ENCODE data around the gene RSPH3. TPM values are rescaled to one million over a fixed set of nuclear protein-coding genes. Genes with fewer than 3 reads are reported as not detected.

RSPH3 gene
- total RNA-seq, 1 experiment from 2014 or later, result 16.6 TPM

DNA sequence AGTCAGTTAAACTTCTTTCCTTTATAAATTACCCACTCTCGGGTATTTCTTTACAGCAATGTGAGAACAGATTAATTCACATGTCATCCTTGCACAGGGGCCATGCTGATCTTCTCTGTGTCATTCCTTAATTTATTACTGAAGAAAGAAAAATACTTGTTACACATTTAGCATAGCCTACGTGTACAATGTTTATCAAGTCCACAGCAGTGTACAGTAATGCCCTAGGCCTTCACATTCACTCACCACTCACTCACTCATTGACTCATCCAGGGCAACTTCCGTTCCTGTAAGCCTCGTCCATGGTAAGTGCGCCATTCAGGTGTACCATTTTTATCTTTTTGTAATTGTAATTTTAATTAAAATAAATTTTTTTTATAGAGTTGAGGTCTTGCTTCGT lies 73.6 kb downstream of the RSPH3 start:
- Histone ChIP-seq H4K20me1 (ENCODE audit: insufficient read depth) (no peaks in the 10 kb centered on the region), H3K36me3 (ENCODE audit: low read depth) (no peaks in the 10 kb centered on the region), H3K9me2 (ENCODE audit: insufficient read depth) (no peaks in the 10 kb centered on the region), H3K4me1 (replicated peaks; ENCODE audit: insufficient read depth) (no peaks in the 10 kb centered on the region; the same call in none of the 2 replicates), H3F3A (ENCODE audit: insufficient read depth, low read depth) (peaks cover 10% of the 10 kb centered on the region; the same call in 1 of the 2 replicates), H3K27ac (no peak overlapping the region), H3K27me3 (ENCODE audit: insufficient read depth, low read depth) (no peaks in the 10 kb centered on the region), H3K79me2 (ENCODE audit: low read depth) (no peaks in the 10 kb centered on the region), H3K9me3 (ENCODE audit: insufficient read depth, low read depth) (no peaks in the 10 kb centered on the region), H3K4me2 (no peak overlapping the region), H2AFZ (no peak overlapping the region), H3K4me3 (no peak overlapping the region)
- BruUV-seq (replicated peaks), result no TSS peak
- POLR2A ChIA-PET (ENCODE audit: unreplicated experiment), result no interaction called here
- DNase-seq, result no peak
- CTCF ChIA-PET, result no interaction called here
- intact Hi-C loops (cut with micrococcal nuclease; ENCODE audit: unreplicated experiment), result no loop called here
- no peak for TF ChIP-seq EZH2 (IDR thresholded peaks at IDR 0.05; ENCODE audit: low read depth)
- TF ChIP-seq, protein P1, sequence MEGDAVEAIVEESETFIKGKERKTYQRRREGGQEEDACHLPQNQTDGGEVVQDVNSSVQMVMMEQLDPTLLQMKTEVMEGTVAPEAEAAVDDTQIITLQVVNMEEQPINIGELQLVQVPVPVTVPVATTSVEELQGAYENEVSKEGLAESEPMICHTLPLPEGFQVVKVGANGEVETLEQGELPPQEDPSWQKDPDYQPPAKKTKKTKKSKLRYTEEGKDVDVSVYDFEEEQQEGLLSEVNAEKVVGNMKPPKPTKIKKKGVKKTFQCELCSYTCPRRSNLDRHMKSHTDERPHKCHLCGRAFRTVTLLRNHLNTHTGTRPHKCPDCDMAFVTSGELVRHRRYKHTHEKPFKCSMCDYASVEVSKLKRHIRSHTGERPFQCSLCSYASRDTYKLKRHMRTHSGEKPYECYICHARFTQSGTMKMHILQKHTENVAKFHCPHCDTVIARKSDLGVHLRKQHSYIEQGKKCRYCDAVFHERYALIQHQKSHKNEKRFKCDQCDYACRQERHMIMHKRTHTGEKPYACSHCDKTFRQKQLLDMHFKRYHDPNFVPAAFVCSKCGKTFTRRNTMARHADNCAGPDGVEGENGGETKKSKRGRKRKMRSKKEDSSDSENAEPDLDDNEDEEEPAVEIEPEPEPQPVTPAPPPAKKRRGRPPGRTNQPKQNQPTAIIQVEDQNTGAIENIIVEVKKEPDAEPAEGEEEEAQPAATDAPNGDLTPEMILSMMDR (conservative IDR thresholded peaks at IDR 0.05), result no peak

DNA sequence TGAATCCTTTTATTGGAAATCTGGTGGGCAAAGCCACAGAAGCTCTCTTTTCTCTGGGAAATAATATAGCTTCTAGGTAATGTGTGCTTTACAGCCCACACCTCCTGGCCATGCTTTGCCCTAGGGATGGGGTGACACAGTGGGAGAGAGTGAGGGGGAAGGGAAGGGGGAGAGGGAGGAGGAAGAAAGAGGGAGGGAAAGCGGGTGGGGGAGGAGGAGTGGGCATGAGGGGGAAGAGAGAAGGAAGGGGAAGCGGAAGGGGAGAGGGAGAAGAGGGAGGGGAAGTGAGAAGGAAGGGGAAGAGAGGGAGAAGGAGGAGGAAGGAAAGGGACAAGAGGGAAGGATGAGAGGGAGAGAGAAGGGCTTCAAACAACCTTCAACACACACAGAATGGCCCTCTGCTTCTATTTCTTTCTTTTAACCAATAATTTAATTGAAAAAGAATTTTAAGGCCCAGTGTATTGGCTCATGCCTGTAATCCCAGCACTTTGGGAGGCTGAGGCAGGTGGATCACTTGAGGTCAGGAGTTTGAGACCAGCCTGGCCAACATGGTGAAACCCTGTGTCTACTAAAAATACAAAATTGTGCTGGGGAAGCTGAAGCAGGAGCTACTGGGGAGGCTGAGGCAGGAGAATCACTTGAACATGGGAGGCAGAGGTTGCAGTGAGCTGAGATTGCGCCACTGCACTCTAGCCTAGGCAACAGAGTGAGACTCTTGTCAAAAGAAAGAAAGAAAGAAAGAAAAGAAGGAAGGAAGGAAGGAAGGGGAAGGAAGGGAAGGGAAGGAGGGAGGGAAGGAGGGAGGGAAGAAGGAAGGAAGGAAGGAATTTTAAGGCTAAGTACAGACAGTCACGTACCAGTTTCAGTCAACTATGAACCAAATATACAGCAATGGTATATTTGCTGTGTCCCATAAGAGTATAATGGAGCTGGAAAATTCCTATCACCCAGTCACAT lies 75.2 kb downstream of the RSPH3 start:
- no peaks in the 10 kb centered on the region for H3K79me2 ChIP-seq (ENCODE audit: low read depth)
- H3K9me3 ChIP-seq (ENCODE audit: insufficient read depth, low read depth), result no peaks in the 10 kb centered on the region
- H2AFZ ChIP-seq, result no peak overlapping the region
- no peaks in the 10 kb centered on the region for H3K36me3 ChIP-seq (ENCODE audit: low read depth)
- H3K4me3 ChIP-seq, result no peak overlapping the region
- TF ChIP-seq, protein P1 (conservative IDR thresholded peaks at IDR 0.05), result no peak
- no peak for TF ChIP-seq EZH2 (IDR thresholded peaks at IDR 0.05; ENCODE audit: low read depth)
- H3K4me1 ChIP-seq (replicated peaks; ENCODE audit: insufficient read depth), result peaks cover 10% of the 10 kb centered on the region
- intact Hi-C loops (cut with micrococcal nuclease; ENCODE audit: unreplicated experiment), result no loop called here
- peaks cover 18% of the 10 kb centered on the region; the same call in 1 of the 2 replicates for H3F3A ChIP-seq (ENCODE audit: insufficient read depth, low read depth)
- CTCF ChIA-PET, result interaction anchor here (0.7 kb wide), 1 partner anchor 1059 kb away, joined by 3 read pairs; no protein-coding TSS in a partner anchor
- H3K9me2 ChIP-seq (ENCODE audit: insufficient read depth), result no peaks in the 10 kb centered on the region
- H3K27me3 ChIP-seq (ENCODE audit: insufficient read depth, low read depth), result no peaks in the 10 kb centered on the region
- no peak overlapping the region for H3K27ac ChIP-seq
- H4K20me1 ChIP-seq (ENCODE audit: insufficient read depth), result no peaks in the 10 kb centered on the region
- no peak overlapping the region for H3K4me2 ChIP-seq
- BruUV-seq (replicated peaks), result no TSS peak
- POLR2A ChIA-PET (ENCODE audit: unreplicated experiment), result interaction anchor here (0.7 kb wide), 1 partner anchor 12 kb away, joined by 16 read pairs; no protein-coding TSS in a partner anchor
- no peak for DNase-seq

DNA sequence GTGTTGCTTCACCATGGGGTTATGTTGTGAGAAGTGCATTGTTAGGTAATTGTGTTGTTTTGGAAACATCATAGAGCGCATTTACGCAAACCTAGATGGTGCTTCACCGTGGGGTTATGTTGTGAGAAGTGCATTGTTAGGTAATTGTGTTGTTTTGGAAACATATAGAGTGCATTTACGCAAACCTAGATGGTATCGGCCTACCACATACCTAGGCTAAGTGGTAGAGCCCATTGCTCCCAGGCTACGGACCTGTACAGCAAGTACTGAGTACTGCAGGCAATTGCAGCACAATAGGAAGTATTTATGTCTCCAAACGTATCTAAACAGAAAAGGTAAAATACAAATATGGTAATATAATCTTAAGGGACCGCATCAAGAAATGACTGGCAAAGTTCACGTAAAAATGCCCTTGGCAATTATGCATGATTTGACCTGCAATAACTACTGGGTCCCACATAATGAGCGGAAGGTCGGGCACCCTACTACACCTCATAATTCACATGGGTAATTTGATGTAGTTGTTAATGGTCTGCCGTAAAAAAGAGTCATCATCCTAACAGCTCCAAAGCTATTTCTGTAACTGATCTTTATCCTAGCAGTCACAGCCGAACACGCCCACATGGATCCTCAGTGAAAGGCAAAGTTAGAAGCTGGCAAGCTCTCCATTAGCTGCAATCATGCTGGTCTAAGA lies 76.0 kb downstream of the RSPH3 start:
- TF ChIP-seq, protein P1 (conservative IDR thresholded peaks at IDR 0.05), result no peak
- TF ChIP-seq EZH2 (IDR thresholded peaks at IDR 0.05; ENCODE audit: low read depth), result no peak
- intact Hi-C loops (cut with micrococcal nuclease; ENCODE audit: unreplicated experiment), result no loop called here
- Histone ChIP-seq H3K9me2 (ENCODE audit: insufficient read depth) (no peaks in the 10 kb centered on the region), H3K4me1 (replicated peaks; ENCODE audit: insufficient read depth) (peaks cover 15% of the 10 kb centered on the region), H3K27me3 (ENCODE audit: insufficient read depth, low read depth) (no peaks in the 10 kb centered on the region), H3K79me2 (ENCODE audit: low read depth) (no peaks in the 10 kb centered on the region), H3K36me3 (ENCODE audit: low read depth) (no peaks in the 10 kb centered on the region), H3F3A (ENCODE audit: insufficient read depth, low read depth) (peaks cover 19% of the 10 kb centered on the region; the same call in 1 of the 2 replicates), H3K4me2 (no peak overlapping the region), H4K20me1 (ENCODE audit: insufficient read depth) (no peaks in the 10 kb centered on the region), H3K4me3 (no peak overlapping the region), H3K9me3 (ENCODE audit: insufficient read depth, low read depth) (no peaks in the 10 kb centered on the region), H2AFZ (no peak overlapping the region), H3K27ac (no peak overlapping the region)
- ChIA-PET POLR2A (ENCODE audit: unreplicated experiment) (no interaction called here), CTCF (no interaction called here)
- DNase-seq, result no peak
- no TSS peak for BruUV-seq (replicated peaks)

Other genes starting within 250 kb of the RSPH3 start
- gene EZR, start 180.8 kb downstream of the RSPH3 start, total RNA-seq (2021), result 231 and 240 TPM in 2 replicates
- 0.23 TPM in 1 of 2 replicates, not detected in the other for gene TAGAP, start 44.8 kb upstream of the RSPH3 start, total RNA-seq (2021)
- not detected in 2 replicates for gene FNDC1, start 169.2 kb upstream of the RSPH3 start, total RNA-seq (2021)

Data from PC-9 (cell line).